Endothelial cell of umbilical vein (primary cell): ENCODE results near the gene MGAT5B.

ENCODE experiments used
- POLR2AphosphoS5 ChIP-seq: IDR thresholded peaks from 2 replicates; pipeline ENCODE4 v1.6.1; 2012; ENCODE audit warnings: low read depth, mild to moderate bottlenecking, control low read depth, low read length, moderate library complexity; ENCODE audit not compliant: insufficient read depth
- TF ChIP-seq, protein P1 (sequence below), 2 donors: IDR thresholded peaks; 1 replicate in 1 of 2; 2 replicates in 1 of 2; pipeline ENCODE4 v1.5.1; 2011; ENCODE audit warnings: low read length in 2 of 2, mild to moderate bottlenecking in 2 of 2, moderate library complexity in 2 of 2, control low read depth in 1 of 2, inconsistent platforms in 1 of 2, low read depth in 1 of 2; ENCODE audit not compliant: insufficient read depth in 1 of 2; ENCODE audit errors: extremely low read depth in 1 of 2

DNA sequence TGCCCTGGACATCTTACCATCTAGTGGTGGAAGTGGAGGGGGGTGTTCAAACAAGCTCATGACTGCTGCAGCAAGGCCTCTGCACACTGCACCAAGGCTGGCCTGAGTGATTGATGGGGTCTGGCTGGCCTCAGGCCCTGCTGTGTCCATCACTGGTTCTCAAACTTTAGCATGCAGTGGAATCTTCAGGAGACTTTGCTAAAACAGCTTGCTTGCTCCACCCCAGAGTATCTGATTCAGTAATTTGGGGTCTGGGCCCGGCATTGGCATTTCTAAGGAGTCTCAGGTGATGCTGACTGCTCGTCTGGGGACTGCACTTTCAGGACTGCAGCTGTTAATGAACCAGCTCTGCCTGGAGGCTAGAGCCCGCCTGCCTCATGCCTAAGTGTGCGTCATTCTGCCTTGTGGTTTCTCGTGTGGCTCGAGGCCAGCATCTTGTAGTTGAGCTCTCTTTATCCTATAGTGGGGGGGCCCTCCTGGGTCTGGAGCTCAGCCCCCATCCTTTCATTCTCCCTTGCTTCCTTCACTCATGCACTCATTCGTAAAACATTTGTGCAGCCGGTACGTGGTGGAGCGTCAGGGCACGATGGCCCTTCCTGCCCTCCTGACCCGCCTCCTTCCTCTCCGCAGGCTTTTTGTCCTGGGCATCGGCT is 4.1 kb downstream of the MGAT5B start:
- TF ChIP-seq, protein P1, sequence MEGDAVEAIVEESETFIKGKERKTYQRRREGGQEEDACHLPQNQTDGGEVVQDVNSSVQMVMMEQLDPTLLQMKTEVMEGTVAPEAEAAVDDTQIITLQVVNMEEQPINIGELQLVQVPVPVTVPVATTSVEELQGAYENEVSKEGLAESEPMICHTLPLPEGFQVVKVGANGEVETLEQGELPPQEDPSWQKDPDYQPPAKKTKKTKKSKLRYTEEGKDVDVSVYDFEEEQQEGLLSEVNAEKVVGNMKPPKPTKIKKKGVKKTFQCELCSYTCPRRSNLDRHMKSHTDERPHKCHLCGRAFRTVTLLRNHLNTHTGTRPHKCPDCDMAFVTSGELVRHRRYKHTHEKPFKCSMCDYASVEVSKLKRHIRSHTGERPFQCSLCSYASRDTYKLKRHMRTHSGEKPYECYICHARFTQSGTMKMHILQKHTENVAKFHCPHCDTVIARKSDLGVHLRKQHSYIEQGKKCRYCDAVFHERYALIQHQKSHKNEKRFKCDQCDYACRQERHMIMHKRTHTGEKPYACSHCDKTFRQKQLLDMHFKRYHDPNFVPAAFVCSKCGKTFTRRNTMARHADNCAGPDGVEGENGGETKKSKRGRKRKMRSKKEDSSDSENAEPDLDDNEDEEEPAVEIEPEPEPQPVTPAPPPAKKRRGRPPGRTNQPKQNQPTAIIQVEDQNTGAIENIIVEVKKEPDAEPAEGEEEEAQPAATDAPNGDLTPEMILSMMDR (IDR thresholded peaks at IDR 0.05; ENCODE audit: extremely low read depth in 1 of 2, insufficient read depth in 1 of 2, low read depth in 1 of 2, low read length in 2 of 2), result no peak
- peak; percentile 49 for TF ChIP-seq POLR2AphosphoS5
